Islet precursor cell (in vitro differentiated cells): Measurements from ENCODE around the gene BLOC1S1.

Experiments
- DNase-seq: peaks from one replicate; pipeline ENCODE4 v3.0.0-alpha.2; 2018

Gene BLOC1S1

GRCh38 chr12:55711786-55712553, 3.9 kb upstream of the BLOC1S1 start:
- no peak for DNase-seq

GRCh38 chr12:55712700-55713415, 3.0 kb upstream of the BLOC1S1 start:
- DNase-seq, result no peak

- DNase-seq, result no peak
Measured at GRCh38 chr12:55713721-55714120, 2.1 kb upstream of the BLOC1S1 start.

GRCh38 chr12:55715169-55715764, 579 bp upstream of the BLOC1S1 start:
- DNase-seq, result no peak

GRCh38 chr12:55716582-55716957, 724 bp downstream of the BLOC1S1 start:
- no peak for DNase-seq

- DNase-seq, result peak; percentile 85
Measured at GRCh38 chr12:55717011-55718007, 1.5 kb downstream of the BLOC1S1 start.

GRCh38 chr12:55718015-55718414, 2.2 kb downstream of the BLOC1S1 start:
- no peak for DNase-seq

- no peak for DNase-seq
Measured at GRCh38 chr12:55718624-55719275, 2.9 kb downstream of the BLOC1S1 start.

- no peak for DNase-seq
Measured at GRCh38 chr12:55719371-55719770, 3.5 kb downstream of the BLOC1S1 start.

GRCh38 chr12:55720071-55720564, 4.3 kb downstream of the BLOC1S1 start, which contains the start of gene RDH5:
RDH5 (plus strand) TSS chr12:55720393; CDS start chr12:55721185, 792 bp downstream.
- no peak for DNase-seq

- DNase-seq, result peak; percentile 96
Measured at GRCh38 chr12:55720894-55721444, 5.1 kb downstream of the BLOC1S1 start.

- no peak for DNase-seq
Measured at GRCh38 chr12:55721601-55722213, 5.9 kb downstream of the BLOC1S1 start.

- no peak for DNase-seq
Measured at GRCh38 chr12:55722948-55723347, 7.1 kb downstream of the BLOC1S1 start.

- no peak for DNase-seq
Measured at GRCh38 chr12:55723516-55724225, 7.8 kb downstream of the BLOC1S1 start.

- peak; percentile 84 for DNase-seq
Measured at GRCh38 chr12:55724226-55724939, 8.5 kb downstream of the BLOC1S1 start.

- no peak for DNase-seq
Measured at GRCh38 chr12:55724940-55725309, 9.1 kb downstream of the BLOC1S1 start.

- no peak for DNase-seq
Measured at GRCh38 chr12:55725556-55725955, 9.7 kb downstream of the BLOC1S1 start.

- DNase-seq, result no peak
Measured at GRCh38 chr12:55726971-55727370, 11.1 kb downstream of the BLOC1S1 start.

- peak; percentile 75 for DNase-seq
Measured at GRCh38 chr12:55727643-55728185, 11.9 kb downstream of the BLOC1S1 start.
